Gastrocnemius medialis (tissue), 4 donors: ENCODE data around the gene SMYD3. TPM values are rescaled to one million over a fixed set of nuclear protein-coding genes. Genes with fewer than 3 reads are reported as not detected.

Source experiments
- ATAC-seq, 2 donors: fragments of 150-250 bp; one replicate each; pipeline ENCODE4 v1.9.1; 2016
- DNase-seq, 2 donors: peaks; one replicate each; pipeline ENCODE4 v3.0.0-alpha.2; 2019
- H3K27ac ChIP-seq, 4 donors: fragments of 200-600 bp; sonication (generic); 1 replicate in 1 of 4; 2 replicates in 3 of 4; pipeline ENCODE4 v1.5.1; 2016 to 2018; ENCODE audit warnings: mild to moderate bottlenecking in 2 of 4, moderate library complexity in 1 of 4
- H3K27me3 ChIP-seq, 3 donors: fragments of 200-600 bp; sonication (generic) in 2 of 3; 1 replicate in 1 of 3; 2 replicates in 2 of 3; pipeline versions ENCODE4 v1.5.1 to v1.6.0; 2016 to 2019; ENCODE audit warnings: mild to moderate bottlenecking in 1 of 3, moderate library complexity in 1 of 3
- H3K36me3 ChIP-seq, 2 donors: fragments of 200-600 bp; sonication (generic) in 1 of 2; one replicate each; pipeline ENCODE4 v1.5.1; 2017 to 2018
- H3K4me1 ChIP-seq, 2 donors: fragments of 200-600 bp; sonication (generic) in 1 of 2; one replicate each; pipeline ENCODE4 v1.5.1; 2016 to 2017; ENCODE audit warnings: mild to moderate bottlenecking in 2 of 2
- H3K4me3 ChIP-seq, 4 donors: fragments of 200-600 bp; sonication (generic) in 3 of 4; 1 replicate in 1 of 4; 2 replicates in 3 of 4; pipeline ENCODE4 v1.5.1; 2016 to 2019; ENCODE audit warnings: mild to moderate bottlenecking in 2 of 4
- H3K9me3 ChIP-seq, 3 donors: fragments of 200-600 bp; sonication (generic) in 2 of 3; 1 replicate in 1 of 3; 2 replicates in 2 of 3; pipeline ENCODE4 v1.5.1; 2016 to 2019
- POLR2A ChIP-seq, 2 donors: fragments of 450-650 bp; IDR thresholded peaks; one replicate each; pipeline ENCODE4 v1.6.1; 2017; ENCODE audit warnings: antibody characterized with exemption in 2 of 2, mild to moderate bottlenecking in 2 of 2, moderate library complexity in 2 of 2
- in situ Hi-C, 4 donors: fragments of 200-750 bp; cut with MboI; loops; one replicate each; pipeline versions ENCODE4 v1.15.0 to v1.8.0; 2017; ENCODE audit warnings: low sequenced_read_pairs in 4 of 4
- intact Hi-C: fragments of 100-400 bp; cut with DNase I; formaldehyde crosslinking; loops from one replicate; pipeline ENCODE4 v1.15.1; 2023; ENCODE audit warnings: low total_unique reads
- total RNA-seq, 4 donors: library from RNA; depleted of rRNA; stranded (reverse); fragments of >200 nt; gene quantifications; one replicate each; pipeline versions ENCODE4 v1.1.0 to v1.2.3, GENCODE V29; 2016
- TF ChIP-seq, protein P1 (sequence below), 5 experiments: fragments of 450-650 bp in 3 of 5; fragments of 200-600 bp in 2 of 5; sonication (generic) in 2 of 5; IDR thresholded peaks in 4 of 5; conservative IDR thresholded peaks in 1 of 5; 1 replicate in 4 of 5; 2 replicates in 1 of 5; pipeline ENCODE4 v1.5.1; 2016 to 2019; ENCODE audit warnings: antibody characterized with exemption in 5 of 5, mild to moderate bottlenecking in 3 of 5, moderate library complexity in 3 of 5

SMYD3 gene
- total RNA-seq, 4 donors from 2014 or later, result 4.4 to 10.3 (median 6.3) TPM

DNA sequence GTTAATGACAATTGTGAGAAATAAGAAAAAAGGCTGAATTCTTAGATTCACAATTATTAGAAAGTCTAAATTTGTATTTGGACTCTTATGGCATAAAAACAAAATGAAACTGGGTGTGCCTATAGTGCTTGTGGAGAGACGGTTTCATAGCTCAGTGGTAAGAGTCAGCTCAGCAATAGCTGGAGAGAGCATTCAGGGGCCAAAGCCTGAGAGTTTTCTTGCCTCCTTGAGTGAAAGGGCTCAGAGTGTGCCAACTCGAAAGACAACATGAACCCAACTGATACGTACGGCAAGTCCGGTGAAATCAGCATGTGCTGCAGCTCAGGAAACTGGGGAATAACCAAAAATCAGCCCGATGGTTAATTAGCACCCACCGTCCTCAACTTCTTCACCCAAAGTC is 577.9 kb downstream of the SMYD3 start:
- Histone ChIP-seq H3K4me1 (no peaks in the 10 kb centered on the region), H3K36me3 (no peaks in the 10 kb centered on the region), H3K27ac (no peak overlapping the region), H3K4me3 (no peak overlapping the region), H3K9me3 (no peaks in the 10 kb centered on the region), H3K27me3 (no peaks in the 10 kb centered on the region)
- no peak for ATAC-seq
- in situ Hi-C loops, result no loop called here
- no peak for DNase-seq
- intact Hi-C loops, result no loop called here
- TF ChIP-seq, protein P1, sequence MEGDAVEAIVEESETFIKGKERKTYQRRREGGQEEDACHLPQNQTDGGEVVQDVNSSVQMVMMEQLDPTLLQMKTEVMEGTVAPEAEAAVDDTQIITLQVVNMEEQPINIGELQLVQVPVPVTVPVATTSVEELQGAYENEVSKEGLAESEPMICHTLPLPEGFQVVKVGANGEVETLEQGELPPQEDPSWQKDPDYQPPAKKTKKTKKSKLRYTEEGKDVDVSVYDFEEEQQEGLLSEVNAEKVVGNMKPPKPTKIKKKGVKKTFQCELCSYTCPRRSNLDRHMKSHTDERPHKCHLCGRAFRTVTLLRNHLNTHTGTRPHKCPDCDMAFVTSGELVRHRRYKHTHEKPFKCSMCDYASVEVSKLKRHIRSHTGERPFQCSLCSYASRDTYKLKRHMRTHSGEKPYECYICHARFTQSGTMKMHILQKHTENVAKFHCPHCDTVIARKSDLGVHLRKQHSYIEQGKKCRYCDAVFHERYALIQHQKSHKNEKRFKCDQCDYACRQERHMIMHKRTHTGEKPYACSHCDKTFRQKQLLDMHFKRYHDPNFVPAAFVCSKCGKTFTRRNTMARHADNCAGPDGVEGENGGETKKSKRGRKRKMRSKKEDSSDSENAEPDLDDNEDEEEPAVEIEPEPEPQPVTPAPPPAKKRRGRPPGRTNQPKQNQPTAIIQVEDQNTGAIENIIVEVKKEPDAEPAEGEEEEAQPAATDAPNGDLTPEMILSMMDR (IDR thresholded peaks at IDR 0.05 in 4 of 5, conservative IDR thresholded peaks at IDR 0.05 in 1 of 5), result no peak
- no peak for TF ChIP-seq POLR2A (IDR thresholded peaks at IDR 0.05)

DNA sequence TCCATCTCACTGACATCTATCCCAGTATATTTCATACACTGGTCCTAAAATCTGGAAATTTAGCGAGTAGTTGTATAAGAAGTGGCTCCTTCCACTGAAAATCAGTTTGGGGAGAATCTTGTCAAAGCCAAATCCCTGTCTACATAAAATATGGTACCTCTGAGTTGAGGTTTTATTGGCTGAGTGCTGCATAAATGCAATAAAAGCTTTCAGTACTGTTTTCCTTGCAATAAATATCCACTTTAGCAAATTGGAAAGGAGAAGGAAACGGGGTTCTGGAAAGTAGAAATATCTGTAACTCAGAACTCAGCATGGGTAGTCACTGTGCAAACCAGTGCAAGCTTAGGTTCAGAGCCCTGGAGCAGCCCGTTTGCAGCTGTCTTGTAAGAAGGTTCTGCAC is 580.2 kb downstream of the SMYD3 start:
- no peak overlapping the region for H3K27ac ChIP-seq
- H3K4me1 ChIP-seq, result no peaks in the 10 kb centered on the region
- no peak for DNase-seq
- no peak for ATAC-seq
- TF ChIP-seq, protein P1 (IDR thresholded peaks at IDR 0.05 in 4 of 5, conservative IDR thresholded peaks at IDR 0.05 in 1 of 5), result no peak
- no peak for TF ChIP-seq POLR2A (IDR thresholded peaks at IDR 0.05)
- no peaks in the 10 kb centered on the region for H3K9me3 ChIP-seq
- intact Hi-C loops (no loop called here), in situ Hi-C loops (no loop called here)
- no peak overlapping the region for H3K4me3 ChIP-seq
- H3K36me3 ChIP-seq, result no peaks in the 10 kb centered on the region
- no peaks in the 10 kb centered on the region for H3K27me3 ChIP-seq

DNA sequence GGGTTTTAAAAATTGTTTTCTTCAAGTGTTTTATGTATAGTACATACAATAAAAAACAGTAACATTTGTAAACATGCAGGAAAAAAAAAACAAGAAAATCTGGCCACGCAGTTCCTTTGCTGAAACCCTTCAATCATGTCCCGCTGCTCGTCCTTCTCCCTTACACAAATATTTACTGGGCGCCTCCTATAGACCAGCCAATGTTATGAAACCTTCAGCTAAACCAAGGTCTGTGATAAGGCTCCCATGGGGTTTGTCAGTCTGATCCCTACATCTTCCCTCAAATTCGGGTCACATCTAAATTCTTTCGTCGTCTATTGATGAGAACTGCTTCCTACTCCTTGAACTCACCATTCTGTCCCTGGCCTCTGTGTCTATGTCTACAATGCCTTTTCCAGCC is 583.9 kb downstream of the SMYD3 start:
- H3K4me3 ChIP-seq, result no peak overlapping the region
- no peaks in the 10 kb centered on the region for H3K4me1 ChIP-seq
- DNase-seq (no peak), ATAC-seq (no peak)
- TF ChIP-seq POLR2A (IDR thresholded peaks at IDR 0.05), result no peak
- TF ChIP-seq, protein P1 (IDR thresholded peaks at IDR 0.05 in 4 of 5, conservative IDR thresholded peaks at IDR 0.05 in 1 of 5), result no peak
- in situ Hi-C loops, result no loop called here
- no peaks in the 10 kb centered on the region for H3K27me3 ChIP-seq
- no peaks in the 10 kb centered on the region for H3K36me3 ChIP-seq
- no peaks in the 10 kb centered on the region for H3K9me3 ChIP-seq
- intact Hi-C loops, result no loop called here
- no peak overlapping the region for H3K27ac ChIP-seq

DNA sequence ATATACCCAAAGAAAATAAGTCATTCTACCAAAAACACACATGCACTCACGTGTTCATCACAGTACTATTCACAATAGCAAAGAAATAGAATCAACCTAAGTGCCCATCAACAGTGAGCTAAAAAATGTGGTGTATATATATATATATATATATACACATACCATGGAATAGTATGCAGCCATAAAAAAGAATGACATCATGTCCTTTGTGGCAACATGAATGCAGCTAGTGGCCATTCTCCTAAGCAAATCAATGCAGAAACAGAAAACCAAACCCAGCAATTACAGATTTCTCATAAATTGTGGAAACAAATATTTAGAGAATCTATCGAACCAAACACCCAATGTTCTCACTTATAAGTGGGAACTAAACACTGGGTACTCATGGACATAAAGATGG is 585.7 kb downstream of the SMYD3 start:
- TF ChIP-seq, protein P1 (IDR thresholded peaks at IDR 0.05 in 4 of 5, conservative IDR thresholded peaks at IDR 0.05 in 1 of 5), result no peak
- TF ChIP-seq POLR2A (IDR thresholded peaks at IDR 0.05), result no peak
- in situ Hi-C loops (no loop called here), intact Hi-C loops (no loop called here)
- Histone ChIP-seq H3K36me3 (no peaks in the 10 kb centered on the region), H3K4me3 (no peak overlapping the region), H3K27me3 (no peaks in the 10 kb centered on the region), H3K9me3 (no peaks in the 10 kb centered on the region), H3K4me1 (no peaks in the 10 kb centered on the region), H3K27ac (no peak overlapping the region)
- DNase-seq, result no peak
- no peak for ATAC-seq

DNA sequence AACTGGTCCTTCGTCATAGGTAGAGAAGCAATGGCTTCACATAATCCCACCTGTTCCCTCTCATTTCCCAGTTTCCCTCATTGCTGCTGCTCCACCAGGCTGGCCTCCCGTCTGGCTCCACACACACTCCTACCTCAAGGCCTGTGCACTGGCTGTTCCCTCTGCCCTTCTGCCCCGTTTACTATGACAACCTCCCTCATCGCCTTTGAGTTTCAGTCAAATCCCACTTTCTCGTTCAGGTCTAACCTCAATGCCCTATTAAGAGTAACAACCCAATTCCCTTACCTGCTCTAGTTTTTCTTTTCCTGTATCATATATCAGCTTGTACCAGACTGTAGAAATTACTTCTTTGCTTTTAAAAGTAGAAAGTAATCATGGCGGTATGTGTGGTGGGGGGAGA is 589.7 kb downstream of the SMYD3 start:
- H3K4me3 ChIP-seq, result no peak overlapping the region
- H3K27me3 ChIP-seq, result no peaks in the 10 kb centered on the region
- H3K4me1 ChIP-seq, result no peaks in the 10 kb centered on the region
- no peak for ATAC-seq
- intact Hi-C loops, result no loop called here
- in situ Hi-C loops, result no loop called here
- DNase-seq, result no peak
- TF ChIP-seq POLR2A (IDR thresholded peaks at IDR 0.05), result no peak
- TF ChIP-seq, protein P1 (IDR thresholded peaks at IDR 0.05 in 4 of 5, conservative IDR thresholded peaks at IDR 0.05 in 1 of 5), result no peak
- H3K27ac ChIP-seq, result no peak overlapping the region
- no peaks in the 10 kb centered on the region for H3K36me3 ChIP-seq
- H3K9me3 ChIP-seq, result peaks cover 0 to 4% (median 0%) of the 10 kb centered on the region in 3 donors
